ENCODE results near the gene DNAJC17. TPM values are rescaled to one million over a fixed set of nuclear protein-coding genes. Genes with fewer than 3 reads are reported as not detected.

DNAJC17 gene
- total RNA-seq, 1 donor from 2014 or later: 49.3 TPM

GRCh38 chr15:40831861-40832260 lies 24.6 kb upstream of the DNAJC17 start:
- no peak overlapping the region for H3K4me3 Mint-ChIP-seq
- DNase-seq (ENCODE audit: low spot score): no peak
- no peaks in the 10 kb centered on the region for H3K9me3 Mint-ChIP-seq
- H3K36me3 ChIP-seq: no peaks in the 10 kb centered on the region
- no peaks in the 10 kb centered on the region for H3K27me3 ChIP-seq
- no peaks in the 10 kb centered on the region for H3K79me2 ChIP-seq (ENCODE audit: low read depth)
- no peak overlapping the region for H3K4me3 ChIP-seq
- H3K4me1 ChIP-seq: no peaks in the 10 kb centered on the region
- no peak for TF ChIP-seq EZH2phosphoT487 (IDR thresholded peaks at IDR 0.05)
- TF ChIP-seq EZH2 (IDR thresholded peaks at IDR 0.05): no peak
- no peak for TF ChIP-seq CTCF (IDR thresholded peaks at IDR 0.05)
- no peak overlapping the region for H2AFZ ChIP-seq (replicated peaks)
- H3K4me2 ChIP-seq: no peak overlapping the region
- H3K4me1 Mint-ChIP-seq: no peaks in the 10 kb centered on the region
- H3K9ac ChIP-seq: no peak overlapping the region
- H3K36me3 Mint-ChIP-seq: no peaks in the 10 kb centered on the region
- no peaks in the 10 kb centered on the region for H4K20me1 ChIP-seq (ENCODE audit: low read depth)
- H3K27me3 Mint-ChIP-seq (ENCODE audit: insufficient read depth, low read depth): peaks cover 5% of the 10 kb centered on the region
- H3K27ac ChIP-seq: no peak overlapping the region
- no peak overlapping the region for H3K27ac Mint-ChIP-seq
- no peaks in the 10 kb centered on the region for H3F3A ChIP-seq (ENCODE audit: low read depth)
- no peaks in the 10 kb centered on the region for H3K9me3 ChIP-seq (ENCODE audit: low read depth)

- H3K4me2 ChIP-seq: no peak overlapping the region
- H3K4me3 Mint-ChIP-seq: no peak overlapping the region
- H3K27me3 ChIP-seq: no peaks in the 10 kb centered on the region
- H3K4me3 ChIP-seq: no peak overlapping the region
- H3K4me1 ChIP-seq: no peaks in the 10 kb centered on the region
- H3K4me1 Mint-ChIP-seq: no peaks in the 10 kb centered on the region
- no peak overlapping the region for H3K27ac Mint-ChIP-seq
- no peaks in the 10 kb centered on the region for H3K36me3 ChIP-seq
- DNase-seq (ENCODE audit: low spot score): no peak
- TF ChIP-seq EZH2 (IDR thresholded peaks at IDR 0.05) (no peak), EZH2phosphoT487 (IDR thresholded peaks at IDR 0.05) (no peak), CTCF (IDR thresholded peaks at IDR 0.05) (no peak)
- no peaks in the 10 kb centered on the region for H4K20me1 ChIP-seq (ENCODE audit: low read depth)
- H3K9me3 Mint-ChIP-seq: no peaks in the 10 kb centered on the region
- H3F3A ChIP-seq (ENCODE audit: low read depth): no peaks in the 10 kb centered on the region
- peaks cover 2% of the 10 kb centered on the region for H3K27me3 Mint-ChIP-seq (ENCODE audit: insufficient read depth, low read depth)
- H2AFZ ChIP-seq (replicated peaks): no peak overlapping the region
- H3K9ac ChIP-seq: no peak overlapping the region
- H3K79me2 ChIP-seq (ENCODE audit: low read depth): no peaks in the 10 kb centered on the region
- no peaks in the 10 kb centered on the region for H3K9me3 ChIP-seq (ENCODE audit: low read depth)
- no peak overlapping the region for H3K27ac ChIP-seq
- H3K36me3 Mint-ChIP-seq: no peaks in the 10 kb centered on the region
These were observed 23.6 kb upstream of the DNAJC17 start for GRCh38 chr15:40830884-40831283.

- no peak overlapping the region for H2AFZ ChIP-seq (replicated peaks)
- no peaks in the 10 kb centered on the region for H3K9me3 ChIP-seq (ENCODE audit: low read depth)
- no peaks in the 10 kb centered on the region for H3F3A ChIP-seq (ENCODE audit: low read depth)
- H3K36me3 ChIP-seq: no peaks in the 10 kb centered on the region
- no peak overlapping the region for H3K4me3 ChIP-seq
- no peak overlapping the region for H3K9ac ChIP-seq
- TF ChIP-seq CTCF (IDR thresholded peaks at IDR 0.05): no peak
- no peak for TF ChIP-seq EZH2phosphoT487 (IDR thresholded peaks at IDR 0.05)
- no peak for TF ChIP-seq EZH2 (IDR thresholded peaks at IDR 0.05)
- Mint-ChIP-seq H3K9me3 (no peaks in the 10 kb centered on the region), H3K36me3 (no peaks in the 10 kb centered on the region), H3K27me3 (ENCODE audit: insufficient read depth, low read depth) (no peaks in the 10 kb centered on the region), H3K4me3 (no peak overlapping the region), H3K4me1 (peaks cover 2% of the 10 kb centered on the region), H3K27ac (no peak overlapping the region)
- no peaks in the 10 kb centered on the region for H3K79me2 ChIP-seq (ENCODE audit: low read depth)
- H3K27me3 ChIP-seq: no peaks in the 10 kb centered on the region
- no peak for DNase-seq (ENCODE audit: low spot score)
- H3K27ac ChIP-seq: no peak overlapping the region
- no peaks in the 10 kb centered on the region for H3K4me1 ChIP-seq
- no peak overlapping the region for H3K4me2 ChIP-seq
- H4K20me1 ChIP-seq (ENCODE audit: low read depth): no peaks in the 10 kb centered on the region
These were observed 21.8 kb upstream of the DNAJC17 start for GRCh38 chr15:40829115-40829514.

Data from neural progenitor cell (in vitro differentiated cells).